ENCODE measurements around the gene KCNJ13.

DNA sequence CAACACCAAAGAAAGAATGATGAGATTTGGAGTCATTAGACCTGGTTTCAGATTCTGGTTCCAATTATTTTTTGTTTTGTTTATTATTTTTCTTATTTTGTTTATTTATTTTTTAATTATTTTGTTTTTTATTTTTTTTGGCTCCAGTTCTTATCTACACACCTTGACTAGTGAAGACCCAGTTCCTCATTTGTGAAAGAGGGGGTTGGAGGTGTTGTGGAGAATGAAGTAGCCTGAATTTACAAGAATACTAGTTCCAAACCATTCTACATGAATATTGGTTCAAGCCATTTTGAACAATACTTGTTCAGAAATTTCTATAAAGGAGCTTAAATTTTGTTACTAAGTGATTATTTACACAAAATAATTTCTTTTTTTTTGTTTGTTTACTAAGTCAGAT, 6.9 kb upstream of the KCNJ13 start:
- no peak for TF ChIP-seq POLR2A (IDR thresholded peaks at IDR 0.05; ENCODE audit: borderline replicate concordance, extremely low read depth, insufficient read depth, insufficient read length)
- TF ChIP-seq, protein P1, sequence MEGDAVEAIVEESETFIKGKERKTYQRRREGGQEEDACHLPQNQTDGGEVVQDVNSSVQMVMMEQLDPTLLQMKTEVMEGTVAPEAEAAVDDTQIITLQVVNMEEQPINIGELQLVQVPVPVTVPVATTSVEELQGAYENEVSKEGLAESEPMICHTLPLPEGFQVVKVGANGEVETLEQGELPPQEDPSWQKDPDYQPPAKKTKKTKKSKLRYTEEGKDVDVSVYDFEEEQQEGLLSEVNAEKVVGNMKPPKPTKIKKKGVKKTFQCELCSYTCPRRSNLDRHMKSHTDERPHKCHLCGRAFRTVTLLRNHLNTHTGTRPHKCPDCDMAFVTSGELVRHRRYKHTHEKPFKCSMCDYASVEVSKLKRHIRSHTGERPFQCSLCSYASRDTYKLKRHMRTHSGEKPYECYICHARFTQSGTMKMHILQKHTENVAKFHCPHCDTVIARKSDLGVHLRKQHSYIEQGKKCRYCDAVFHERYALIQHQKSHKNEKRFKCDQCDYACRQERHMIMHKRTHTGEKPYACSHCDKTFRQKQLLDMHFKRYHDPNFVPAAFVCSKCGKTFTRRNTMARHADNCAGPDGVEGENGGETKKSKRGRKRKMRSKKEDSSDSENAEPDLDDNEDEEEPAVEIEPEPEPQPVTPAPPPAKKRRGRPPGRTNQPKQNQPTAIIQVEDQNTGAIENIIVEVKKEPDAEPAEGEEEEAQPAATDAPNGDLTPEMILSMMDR (IDR thresholded peaks at IDR 0.05 in 2 of 3, conservative IDR thresholded peaks at IDR 0.05 in 1 of 3; ENCODE audit: borderline replicate concordance in 1 of 3, insufficient read depth in 1 of 3, low read depth in 2 of 3, low read length in 2 of 3): no peak
- TF ChIP-seq CBX3 (IDR thresholded peaks at IDR 0.05; ENCODE audit: low read depth): no peak
- TF ChIP-seq EZH2 (IDR thresholded peaks at IDR 0.05): no peak
- TF ChIP-seq, protein P2, sequence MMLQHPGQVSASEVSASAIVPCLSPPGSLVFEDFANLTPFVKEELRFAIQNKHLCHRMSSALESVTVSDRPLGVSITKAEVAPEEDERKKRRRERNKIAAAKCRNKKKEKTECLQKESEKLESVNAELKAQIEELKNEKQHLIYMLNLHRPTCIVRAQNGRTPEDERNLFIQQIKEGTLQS (IDR thresholded peaks at IDR 0.05): no peak
- TF ChIP-seq ZFX (IDR thresholded peaks at IDR 0.05): no peak
- TF ChIP-seq EZH2phosphoT487 (IDR thresholded peaks at IDR 0.05; ENCODE audit: borderline replicate concordance): no peak
- TF ChIP-seq, protein P3, sequence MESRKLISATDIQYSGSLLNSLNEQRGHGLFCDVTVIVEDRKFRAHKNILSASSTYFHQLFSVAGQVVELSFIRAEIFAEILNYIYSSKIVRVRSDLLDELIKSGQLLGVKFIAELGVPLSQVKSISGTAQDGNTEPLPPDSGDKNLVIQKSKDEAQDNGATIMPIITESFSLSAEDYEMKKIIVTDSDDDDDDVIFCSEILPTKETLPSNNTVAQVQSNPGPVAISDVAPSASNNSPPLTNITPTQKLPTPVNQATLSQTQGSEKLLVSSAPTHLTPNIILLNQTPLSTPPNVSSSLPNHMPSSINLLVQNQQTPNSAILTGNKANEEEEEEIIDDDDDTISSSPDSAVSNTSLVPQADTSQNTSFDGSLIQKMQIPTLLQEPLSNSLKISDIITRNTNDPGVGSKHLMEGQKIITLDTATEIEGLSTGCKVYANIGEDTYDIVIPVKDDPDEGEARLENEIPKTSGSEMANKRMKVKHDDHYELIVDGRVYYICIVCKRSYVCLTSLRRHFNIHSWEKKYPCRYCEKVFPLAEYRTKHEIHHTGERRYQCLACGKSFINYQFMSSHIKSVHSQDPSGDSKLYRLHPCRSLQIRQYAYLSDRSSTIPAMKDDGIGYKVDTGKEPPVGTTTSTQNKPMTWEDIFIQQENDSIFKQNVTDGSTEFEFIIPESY (IDR thresholded peaks at IDR 0.05; ENCODE audit: extremely low read depth, insufficient replicate concordance, low read length): no peak
- no peak for TF ChIP-seq ZNF274 (IDR thresholded peaks at IDR 0.05; ENCODE audit: low read depth, low read length)
